SHP77 treated with DMSO at 0.1 percent for 48 hours (cell line): Measurements from ENCODE around the gene PCK1.

ENCODE experiments used
- DNase-seq: peaks from one replicate; lab custom pipeline; 2025; lab: John Stamatoyannopoulos, UW

The PCK1 gene

DNA sequence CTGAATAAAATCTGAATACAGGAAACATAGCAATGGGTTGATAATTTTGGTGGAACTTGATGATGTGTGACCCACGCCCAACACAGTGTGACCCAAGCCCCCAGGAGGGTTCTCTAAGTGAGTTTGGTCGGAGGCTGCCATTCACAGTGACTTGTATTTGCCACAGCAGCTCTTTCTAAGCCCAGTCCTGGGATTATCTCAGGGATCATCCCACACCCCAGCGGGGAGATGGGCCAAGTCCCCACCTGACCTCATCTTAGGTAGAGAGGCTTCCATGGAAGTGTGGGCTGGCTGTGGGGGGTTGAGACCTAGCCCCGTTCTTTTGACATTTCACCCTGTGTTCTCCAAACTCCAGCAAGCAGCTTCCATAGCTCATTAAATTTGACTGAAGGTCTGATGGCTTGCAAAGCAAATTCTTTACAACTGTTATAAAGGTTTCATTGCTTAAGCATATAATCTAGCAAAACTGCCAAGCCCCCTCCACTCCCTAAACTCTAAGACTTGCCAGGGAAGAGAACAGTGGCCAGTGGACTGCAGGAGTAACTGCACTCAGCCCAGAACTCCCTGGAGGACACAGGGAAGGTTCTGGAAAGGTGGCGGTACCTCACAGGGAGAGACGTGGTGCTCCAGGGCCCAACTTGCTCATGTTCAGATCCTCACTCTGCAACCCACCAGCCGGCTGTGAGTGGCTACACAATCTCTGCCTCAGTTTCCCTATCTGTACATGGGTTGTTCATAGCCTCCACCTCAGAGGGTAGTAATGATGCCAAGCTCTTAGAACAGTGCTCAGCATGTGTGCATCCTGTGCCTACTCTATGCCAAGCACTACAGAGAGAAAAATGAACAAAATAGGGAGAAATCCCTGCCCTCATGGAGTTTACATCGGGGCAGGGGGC, 1.0 kb upstream of the PCK1 start:
- no peak for DNase-seq

DNA sequence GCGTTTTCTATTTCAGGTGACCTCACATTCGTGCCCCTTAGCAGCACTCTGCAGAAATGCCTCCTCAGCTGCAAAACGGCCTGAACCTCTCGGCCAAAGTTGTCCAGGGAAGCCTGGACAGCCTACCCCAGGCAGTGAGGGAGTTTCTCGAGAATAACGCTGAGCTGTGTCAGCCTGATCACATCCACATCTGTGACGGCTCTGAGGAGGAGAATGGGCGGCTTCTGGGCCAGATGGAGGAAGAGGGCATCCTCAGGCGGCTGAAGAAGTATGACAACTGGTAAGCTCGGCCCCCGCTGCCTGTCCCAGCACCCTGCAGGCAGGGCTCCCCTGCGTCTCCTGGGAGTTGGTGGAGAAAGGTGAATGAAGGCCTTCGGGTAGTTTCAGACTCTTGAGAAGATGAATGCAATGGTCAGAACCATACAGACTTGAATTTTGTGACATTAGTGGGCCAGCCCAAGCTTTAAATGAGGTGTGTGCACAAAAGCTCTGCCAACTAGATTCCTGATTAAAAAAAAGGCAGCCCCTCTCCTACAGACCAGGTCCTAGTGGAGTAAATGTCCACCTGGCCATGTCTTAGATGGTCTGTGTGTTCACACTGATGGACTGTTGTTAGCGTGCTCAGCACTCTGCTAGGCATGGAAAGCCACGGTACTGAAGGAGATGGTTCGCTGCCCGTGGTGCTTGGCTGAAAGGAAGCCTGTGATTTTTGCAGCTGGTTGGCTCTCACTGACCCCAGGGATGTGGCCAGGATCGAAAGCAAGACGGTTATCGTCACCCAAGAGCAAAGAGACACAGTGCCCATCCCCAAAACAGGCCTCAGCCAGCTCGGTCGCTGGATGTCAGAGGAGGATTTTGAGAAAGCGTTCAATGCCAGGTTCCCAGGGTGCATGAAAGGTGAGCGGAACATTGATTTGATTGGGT, 708 bp downstream of the PCK1 start:
- no peak for DNase-seq

DNA sequence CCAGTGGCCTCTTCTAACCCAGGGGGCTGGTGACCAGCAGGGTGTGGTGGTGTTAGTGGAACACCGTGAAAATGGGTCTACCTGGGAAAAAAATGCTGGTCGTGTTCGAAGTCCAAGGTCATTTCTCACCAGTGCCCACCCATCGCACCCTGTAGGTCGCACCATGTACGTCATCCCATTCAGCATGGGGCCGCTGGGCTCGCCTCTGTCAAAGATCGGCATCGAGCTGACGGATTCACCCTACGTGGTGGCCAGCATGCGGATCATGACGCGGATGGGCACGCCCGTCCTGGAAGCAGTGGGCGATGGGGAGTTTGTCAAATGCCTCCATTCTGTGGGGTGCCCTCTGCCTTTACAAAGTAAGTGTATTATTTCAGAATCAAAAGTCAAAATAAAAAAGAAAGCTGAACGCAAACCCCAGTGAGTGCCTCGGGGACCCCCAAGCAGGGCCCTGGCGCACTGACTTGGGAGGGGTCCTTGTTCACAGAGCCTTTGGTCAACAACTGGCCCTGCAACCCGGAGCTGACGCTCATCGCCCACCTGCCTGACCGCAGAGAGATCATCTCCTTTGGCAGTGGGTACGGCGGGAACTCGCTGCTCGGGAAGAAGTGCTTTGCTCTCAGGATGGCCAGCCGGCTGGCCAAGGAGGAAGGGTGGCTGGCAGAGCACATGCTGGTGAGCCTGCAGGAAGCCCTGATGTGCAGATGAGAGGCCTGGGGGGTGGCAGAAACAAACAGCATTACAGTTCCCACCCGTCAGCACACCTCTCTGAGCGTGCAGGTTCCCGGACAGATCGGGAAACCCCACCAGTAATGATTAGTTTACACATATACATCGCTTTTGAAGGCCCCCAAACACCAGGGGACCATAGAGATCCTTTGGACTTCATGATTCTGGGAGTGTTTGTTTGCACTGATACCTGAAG, 1.9 kb downstream of the PCK1 start:
- DNase-seq, result no peak

DNA sequence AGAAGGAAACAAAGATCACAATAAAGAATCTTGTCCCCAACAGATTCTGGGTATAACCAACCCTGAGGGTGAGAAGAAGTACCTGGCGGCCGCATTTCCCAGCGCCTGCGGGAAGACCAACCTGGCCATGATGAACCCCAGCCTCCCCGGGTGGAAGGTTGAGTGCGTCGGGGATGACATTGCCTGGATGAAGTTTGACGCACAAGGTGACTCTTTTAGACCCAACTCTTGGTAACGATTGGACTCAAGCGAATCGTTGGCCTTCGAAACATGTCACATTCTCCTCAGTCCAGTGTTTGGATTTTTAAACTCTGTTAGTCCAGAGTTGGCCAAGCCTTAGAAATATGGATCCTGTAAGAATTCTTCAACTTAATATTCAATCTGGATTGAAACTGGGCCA, 2.6 kb downstream of the PCK1 start:
- no peak for DNase-seq

DNA sequence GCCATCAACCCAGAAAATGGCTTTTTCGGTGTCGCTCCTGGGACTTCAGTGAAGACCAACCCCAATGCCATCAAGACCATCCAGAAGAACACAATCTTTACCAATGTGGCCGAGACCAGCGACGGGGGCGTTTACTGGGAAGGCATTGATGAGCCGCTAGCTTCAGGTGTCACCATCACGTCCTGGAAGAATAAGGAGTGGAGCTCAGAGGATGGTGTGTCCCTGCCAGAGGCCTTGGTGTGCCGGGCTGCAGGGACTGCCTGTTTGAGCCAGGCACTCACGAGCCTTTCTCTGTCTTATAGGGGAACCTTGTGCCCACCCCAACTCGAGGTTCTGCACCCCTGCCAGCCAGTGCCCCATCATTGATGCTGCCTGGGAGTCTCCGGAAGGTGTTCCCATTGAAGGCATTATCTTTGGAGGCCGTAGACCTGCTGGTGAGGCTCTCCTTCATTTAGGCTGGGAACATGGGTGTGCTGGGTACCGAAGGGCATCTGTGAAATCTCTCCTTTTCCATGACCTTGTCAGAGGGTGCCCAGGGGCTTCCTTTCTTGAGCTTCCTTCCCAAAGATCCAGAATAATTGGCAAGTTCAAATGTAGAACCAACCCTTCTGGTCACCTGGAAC, 3.4 kb downstream of the PCK1 start:
- DNase-seq, result no peak

DNA sequence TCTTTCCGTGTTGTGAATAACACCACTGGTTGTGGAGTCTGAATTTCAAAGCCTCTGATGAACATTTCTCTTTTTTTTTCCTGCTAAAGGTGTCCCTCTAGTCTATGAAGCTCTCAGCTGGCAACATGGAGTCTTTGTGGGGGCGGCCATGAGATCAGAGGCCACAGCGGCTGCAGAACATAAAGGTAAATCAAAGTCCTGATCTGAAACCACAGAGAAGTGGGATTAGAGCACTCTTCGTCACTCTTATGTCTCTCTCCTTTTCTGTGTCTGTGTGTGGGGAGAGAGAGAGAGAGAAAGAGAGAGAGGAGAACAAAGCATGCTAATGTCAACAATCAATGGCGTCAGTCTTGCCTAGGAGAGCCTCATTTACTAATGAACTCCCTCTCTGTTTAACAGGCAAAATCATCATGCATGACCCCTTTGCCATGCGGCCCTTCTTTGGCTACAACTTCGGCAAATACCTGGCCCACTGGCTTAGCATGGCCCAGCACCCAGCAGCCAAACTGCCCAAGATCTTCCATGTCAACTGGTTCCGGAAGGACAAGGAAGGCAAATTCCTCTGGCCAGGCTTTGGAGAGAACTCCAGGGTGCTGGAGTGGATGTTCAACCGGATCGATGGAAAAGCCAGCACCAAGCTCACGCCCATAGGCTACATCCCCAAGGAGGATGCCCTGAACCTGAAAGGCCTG, 4.2 kb downstream of the PCK1 start:
- no peak for DNase-seq

DNA sequence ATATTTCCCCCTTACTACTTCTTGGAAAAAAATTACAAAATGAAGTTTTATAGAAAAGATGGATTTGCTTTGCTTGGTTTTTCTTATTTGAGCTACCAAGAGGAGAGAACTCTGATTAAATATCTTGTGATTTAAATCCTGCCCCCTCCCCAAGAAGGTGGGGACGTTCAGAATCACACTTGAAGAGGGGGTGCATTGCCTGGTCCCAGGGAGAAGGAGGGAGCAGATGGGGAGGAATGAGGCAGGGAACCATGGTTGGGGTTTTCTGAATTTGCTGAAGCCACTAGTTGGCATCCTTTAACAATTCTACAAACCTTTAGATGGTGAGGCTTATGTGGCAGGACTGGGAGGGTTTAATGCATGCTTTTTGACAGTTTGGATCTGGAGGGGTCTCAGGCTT, 5.5 kb downstream of the PCK1 start:
- DNase-seq, result no peak

DNA sequence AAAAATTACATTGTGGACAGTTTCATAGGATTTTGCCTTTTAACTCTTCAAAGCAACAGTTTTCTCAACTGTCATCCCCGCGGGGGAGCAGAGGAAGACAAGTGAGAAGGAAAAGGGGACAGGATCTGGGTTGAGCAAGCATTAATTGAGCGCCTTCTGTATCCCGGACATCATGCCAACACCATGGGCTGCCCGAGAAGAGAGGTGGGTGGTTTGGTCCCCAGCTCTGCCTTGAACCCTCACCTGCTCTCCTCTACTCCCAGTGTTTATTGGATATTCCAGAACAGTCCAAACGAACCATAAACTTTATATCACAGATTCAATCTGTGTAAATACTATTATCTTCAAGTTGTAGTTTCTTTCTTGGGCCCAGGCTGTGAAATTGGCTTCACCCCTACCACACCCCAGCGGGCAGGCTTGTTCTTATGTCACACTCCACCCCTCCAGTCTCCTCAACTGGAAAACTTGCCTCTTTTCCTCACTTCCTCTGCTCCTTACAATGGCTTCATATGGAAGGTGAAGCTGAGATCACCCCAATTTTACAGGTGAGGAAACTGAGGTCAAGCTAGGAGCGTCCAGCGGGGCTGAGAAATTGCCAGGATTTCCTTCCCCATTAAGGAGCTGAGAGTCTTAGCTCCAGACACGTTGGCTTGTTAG, 6.0 kb downstream of the PCK1 start:
- DNase-seq, result no peak

DNA sequence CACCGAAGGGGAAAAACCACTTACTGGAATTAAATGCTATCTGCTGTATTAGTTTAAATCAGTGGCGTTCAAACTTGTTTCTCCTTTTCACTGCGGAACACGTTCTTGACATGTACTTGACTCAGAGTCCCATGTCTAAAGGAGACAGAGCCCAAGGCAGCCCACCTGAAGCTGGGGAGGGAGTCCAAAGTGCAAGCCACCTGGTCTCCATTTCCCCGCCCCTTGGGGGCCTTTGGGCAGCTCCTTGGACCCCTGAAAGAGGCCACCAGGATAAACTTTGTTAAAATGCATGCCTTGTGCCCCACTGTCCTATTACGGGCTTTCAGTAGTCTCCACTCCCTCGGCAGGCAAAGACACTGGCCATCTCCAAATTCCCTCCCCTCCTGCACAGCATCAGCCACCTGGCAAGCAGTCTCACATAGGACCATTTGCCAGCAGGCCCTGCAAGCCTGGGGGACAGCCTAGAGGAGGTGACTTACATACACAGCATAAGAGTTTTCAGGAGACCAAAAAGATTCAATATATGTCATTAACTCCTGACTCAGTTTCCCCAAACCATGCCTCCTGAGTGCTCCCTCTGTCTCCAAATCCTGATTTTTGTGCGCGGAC, 6.7 kb downstream of the PCK1 start:
- no peak for DNase-seq

DNA sequence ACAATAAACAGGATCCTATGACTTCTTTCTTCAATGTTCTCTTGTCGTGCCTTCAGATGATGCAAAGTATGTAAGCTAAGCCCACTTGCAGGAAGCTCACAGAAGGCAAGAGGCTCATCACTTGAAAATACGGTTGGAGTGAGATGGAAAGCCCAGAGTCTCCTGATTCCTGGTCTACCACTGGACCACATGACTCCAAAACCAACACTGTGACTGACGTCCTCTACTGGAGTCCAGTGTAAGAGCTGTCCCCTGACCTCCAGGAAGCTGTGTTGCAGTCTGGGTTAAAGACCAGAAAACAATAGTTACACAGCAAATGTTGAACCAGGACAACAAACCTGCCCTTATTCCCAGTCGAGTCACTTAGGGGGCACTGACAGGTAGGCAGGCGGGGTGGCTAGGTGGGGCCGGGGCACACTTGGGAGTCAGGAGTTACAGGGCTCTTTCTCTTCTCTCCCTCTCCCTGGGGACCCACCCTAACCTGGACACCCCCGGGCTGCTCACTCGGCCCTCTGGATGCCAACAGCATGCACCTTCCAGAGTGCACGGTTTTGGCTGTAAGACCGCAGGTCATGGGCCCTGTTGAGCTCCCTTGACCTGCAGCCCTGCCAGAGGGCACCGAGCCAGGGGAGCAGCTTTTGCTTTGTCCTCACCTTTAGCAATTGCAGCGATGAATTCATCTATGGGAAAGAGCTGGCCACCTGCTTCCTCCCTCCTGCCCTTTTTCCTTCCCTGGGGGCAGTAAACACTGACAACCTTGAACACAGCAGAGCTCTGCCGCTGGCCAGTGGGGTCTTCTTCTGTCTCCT, 7.4 kb downstream of the PCK1 start:
- DNase-seq, result no peak

DNA sequence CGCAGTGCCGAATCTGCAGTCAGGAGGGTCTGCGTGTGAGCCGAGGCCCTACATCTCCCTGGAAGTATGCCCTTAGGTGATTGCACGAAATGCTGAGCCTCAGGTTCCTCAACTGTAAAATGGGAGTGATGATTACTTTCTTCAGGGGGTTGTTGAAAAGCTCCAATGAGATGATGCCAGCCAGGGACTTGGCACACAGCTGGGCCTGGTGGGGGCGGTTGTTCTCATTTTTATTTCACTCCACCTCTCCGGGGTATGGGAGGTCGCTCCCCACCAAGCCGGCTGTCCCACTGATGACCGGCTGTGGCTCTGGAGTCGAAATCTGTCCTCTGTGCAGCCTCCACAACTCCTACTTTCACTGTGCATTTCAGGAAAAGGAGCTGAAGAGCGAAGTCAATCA, 8.1 kb downstream of the PCK1 start:
- DNase-seq, result no peak

DNA sequence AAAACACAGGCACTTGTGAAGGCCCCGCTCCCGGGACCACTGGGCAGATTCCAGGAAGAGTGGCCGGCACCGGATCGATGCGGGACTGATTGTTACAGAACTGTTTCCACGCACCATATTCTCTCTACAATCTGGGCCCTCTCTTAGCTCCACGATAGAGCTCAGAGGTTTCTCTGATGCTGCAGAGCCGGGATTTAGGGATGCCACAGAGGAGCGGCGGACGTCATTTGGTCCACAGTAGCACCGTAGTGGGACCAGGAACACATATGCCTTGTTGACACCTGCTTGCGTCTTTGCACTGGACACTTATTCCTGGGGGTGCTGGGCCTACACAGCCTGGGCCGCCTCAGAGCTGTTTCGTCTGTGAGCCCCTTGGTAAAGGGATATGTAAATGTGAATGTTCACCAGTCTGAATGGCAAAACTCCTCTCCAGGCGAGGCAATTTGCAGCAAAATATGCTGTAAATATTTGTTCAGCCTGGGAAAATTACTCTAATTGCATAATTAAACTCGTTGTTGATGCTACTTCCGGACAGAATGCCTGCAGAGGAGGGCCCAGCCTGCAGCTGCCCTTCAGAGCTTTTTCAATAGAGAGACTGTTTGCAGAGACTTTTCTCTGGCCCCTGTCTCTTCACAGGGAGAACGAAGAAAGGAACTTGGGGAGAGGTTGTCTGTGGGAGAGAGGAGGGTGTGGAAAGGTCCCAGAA, 9.4 kb downstream of the PCK1 start:
- no peak for DNase-seq

DNA sequence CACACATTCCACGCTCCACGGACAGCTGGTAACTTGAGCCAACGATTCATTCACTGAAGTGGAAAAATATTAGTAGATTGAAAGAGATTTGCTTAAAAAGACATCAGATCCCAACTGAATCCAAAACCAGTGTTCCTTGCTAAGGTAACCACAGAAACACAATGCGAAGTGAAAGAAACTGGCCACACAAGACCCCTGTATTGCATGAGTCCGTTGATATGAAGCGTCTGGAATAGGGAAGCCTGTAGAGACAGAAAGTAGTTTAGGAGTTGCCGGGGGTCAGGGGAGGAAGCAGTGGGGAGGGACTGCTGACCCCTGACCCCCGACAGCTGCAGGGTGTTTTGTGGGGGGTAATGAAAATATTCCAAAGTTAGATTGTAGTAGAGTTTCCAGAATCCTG, 10.0 kb downstream of the PCK1 start:
- DNase-seq, result no peak

DNA sequence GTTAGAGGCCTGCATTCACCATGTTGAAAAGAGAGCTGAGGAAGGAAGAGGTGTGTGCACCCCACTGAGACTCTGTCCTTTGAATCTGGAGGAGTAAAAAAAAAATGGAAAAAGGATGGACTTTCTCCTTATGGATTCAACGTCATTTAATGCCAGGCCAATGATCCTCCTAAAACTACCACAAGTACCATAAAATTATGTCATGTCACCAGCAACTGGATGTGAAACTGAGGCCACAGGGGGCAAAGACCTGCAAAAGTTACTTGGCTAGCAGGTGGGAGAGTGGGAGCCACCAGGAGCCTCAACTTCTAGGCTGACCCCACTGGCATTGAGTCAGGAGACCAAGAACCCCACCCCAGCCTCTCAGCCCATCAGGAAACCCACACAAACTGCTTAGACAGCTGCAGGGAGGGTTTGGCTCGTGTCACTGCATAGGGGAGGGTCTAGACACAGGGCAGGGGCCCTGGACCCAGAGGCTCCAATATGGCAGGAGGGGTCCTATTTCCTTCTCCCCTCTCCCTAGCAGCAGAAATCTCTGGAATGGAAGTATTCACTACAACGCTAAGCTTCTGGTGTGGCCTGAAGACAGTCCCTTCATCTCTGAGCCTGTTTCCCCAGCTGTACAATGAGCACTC, 11.0 kb downstream of the PCK1 start:
- no peak for DNase-seq

DNA sequence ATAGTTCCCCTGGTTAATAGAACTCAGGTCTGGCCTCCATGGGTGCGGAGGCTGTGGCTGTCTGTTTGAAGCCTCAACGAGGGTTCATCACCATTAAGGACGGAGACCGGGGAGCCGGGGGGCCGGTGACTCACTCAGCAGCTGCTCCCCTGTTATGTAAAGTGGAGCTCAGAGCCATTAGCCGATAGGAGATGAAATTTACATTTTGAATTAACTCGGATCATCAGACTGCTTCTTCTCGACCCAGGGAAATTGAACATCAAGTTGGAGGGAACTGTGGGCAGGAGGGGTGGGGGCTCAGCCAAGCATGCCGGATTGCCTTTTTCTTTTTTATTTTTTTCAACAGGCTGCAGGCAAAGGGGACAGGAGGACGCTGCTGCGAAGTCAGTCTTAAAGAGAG, 12.3 kb downstream of the PCK1 start:
- DNase-seq, result no peak

DNA sequence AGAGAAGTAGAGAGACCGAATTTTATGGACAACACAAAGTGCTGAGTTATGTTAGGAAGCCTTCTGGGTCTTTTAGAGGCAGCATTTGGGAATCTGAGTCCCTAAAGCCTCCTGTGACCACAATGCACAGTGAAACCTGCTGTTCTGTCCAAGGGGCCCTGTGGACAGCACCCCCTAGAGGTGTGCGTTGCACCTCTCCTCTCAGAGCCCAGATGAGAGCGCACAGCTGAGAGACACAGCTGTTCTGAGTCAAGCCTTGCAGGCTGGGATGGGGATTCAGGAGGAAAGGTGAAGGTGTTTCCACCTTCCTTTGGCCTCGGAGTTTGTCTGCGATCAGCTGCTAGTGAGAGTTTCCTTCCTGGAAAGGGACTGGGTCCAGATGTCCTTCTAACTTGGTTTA, 13.0 kb downstream of the PCK1 start:
- no peak for DNase-seq

DNA sequence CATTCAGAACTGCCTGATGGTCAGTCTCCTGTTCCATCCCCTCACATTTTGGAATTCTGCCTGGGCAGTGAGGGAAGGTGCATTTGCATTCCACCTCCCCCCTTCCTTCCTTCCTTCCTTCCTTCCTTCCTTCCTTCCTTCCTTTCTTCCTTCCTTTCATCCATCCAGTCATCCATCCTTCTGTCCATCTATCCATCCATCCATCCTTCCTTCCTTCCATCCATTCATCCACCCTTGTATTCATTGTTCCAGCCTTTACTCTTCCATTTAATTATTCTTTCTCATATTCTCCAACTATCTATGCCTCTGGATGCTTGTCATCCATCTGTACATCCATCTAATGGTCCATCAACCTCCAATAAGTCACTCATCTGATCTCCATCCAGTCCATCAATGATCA, 14.0 kb downstream of the PCK1 start:
- no peak for DNase-seq

DNA sequence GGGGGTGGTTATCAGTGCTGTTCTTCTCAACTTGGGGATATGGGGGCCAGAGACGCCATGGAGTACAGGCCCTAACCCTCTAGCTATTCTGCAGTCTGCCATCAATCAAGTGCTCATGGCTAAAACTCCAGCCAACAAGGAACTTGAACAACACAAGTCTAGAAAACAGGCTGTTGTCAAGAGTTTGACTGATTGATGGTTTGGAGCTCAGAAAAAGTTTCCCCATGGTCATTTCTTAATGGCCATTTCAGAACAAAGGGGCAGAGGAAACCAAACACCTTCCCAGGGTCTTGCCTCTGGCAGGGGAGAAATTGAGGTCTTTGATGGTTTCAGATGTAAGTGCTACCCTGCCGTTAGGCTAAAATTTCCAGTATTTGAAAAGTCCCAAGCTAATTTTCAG, 15.1 kb downstream of the PCK1 start:
- no peak for DNase-seq
